GM21447 (cell line): ENCODE measurements around the gene NAA20.

Source experiments
- ATAC-seq: cut with Tn5 transposase; IDR thresholded peaks from one replicate; pipeline ENCODE4 v1.9.1; 2021; ENCODE audit not compliant: unreplicated experiment

NAA20 gene

GRCh38 chr20:20018366-20018765 lies 1.2 kb downstream of the NAA20 start:
- ATAC-seq, result no peak

- ATAC-seq, result no peak
Observed at GRCh38 chr20:20019123-20019522, 2.0 kb downstream of the NAA20 start.

- ATAC-seq, result no peak
Observed at GRCh38 chr20:20020908-20021307, 3.7 kb downstream of the NAA20 start.

GRCh38 chr20:20021835-20022234 lies 4.7 kb downstream of the NAA20 start:
- ATAC-seq, result no peak

- peak; percentile 76 for ATAC-seq
Observed at GRCh38 chr20:20022498-20022897, 5.3 kb downstream of the NAA20 start.

DNA sequence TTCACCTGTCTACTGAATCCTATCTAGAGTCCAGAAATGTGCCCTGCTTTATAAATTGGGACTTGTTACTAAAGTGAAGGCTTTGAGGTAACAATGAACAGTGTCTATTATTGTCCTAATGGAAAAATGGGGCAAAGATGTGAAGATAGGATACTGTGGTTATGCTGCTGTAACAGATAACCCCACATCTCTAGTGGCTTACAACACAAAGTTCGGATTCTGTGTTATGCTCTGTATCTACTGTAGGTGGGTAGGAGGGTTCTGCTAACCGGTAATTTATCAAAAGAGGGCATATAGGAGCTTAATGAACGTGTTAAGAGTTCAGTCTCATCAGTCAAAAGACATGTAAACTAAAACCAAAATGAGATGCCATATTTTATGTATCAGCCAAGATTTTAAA lies 6.2 kb downstream of the NAA20 start:
- ATAC-seq, result no peak

DNA sequence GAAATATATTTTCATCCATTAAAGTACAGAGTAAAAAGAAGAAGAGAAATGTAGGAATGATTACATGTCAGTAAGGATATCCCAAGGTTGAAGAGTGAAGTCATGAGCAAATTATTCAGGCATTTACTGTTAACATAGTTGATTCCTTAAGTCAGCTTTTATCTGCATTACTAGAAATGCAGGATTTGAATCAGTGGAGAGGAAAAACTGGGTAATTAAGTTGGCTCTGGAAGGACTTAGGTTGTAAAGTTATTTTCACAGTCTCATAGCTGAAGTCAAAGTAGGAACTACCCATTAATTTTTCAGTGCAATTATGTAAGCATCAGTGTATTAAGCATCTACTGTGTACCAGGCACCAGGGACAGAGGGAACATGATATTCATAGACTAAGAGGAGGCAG lies 7.8 kb downstream of the NAA20 start:
- no peak for ATAC-seq

DNA sequence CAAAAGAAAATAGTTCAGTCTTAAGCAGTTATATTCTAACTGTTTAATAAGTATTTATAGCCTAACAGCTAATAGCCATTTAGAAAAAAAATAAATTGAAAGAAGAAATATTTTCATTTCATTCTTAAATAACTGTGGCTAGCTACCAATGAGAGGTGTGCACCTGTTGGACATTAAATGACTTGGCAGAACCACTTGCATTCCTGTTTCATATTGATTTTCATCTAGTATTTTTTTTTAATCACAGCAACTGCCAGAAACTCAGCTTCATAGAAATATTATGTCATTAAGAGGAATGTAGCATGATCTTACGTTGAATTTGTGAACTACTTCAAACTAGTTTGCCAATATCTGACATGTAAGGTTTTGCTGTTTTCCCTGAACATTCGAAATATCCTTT lies 10.1 kb downstream of the NAA20 start:
- no peak for ATAC-seq

DNA sequence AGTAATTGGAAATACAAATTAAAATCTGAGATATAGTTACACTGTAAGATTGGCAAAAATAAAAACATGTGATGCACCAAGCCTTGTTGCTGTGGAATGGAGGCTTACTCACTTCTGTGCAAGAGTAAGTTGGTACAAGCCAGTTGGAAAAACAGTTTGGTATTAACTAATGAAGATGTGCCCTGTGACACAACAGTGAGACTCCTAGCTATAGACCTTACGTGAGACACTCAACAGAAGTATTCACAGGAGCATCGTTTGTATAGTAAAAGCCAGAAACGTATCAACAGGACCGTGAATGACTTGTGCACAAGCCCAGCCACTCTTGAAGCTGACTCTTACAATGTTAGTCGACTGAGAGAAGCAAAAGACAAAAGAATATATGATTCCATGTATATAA lies 14.6 kb downstream of the NAA20 start:
- ATAC-seq, result no peak

GRCh38 chr20:20034486-20034885 lies 17.3 kb downstream of the NAA20 start:
- ATAC-seq, result no peak

- no peak for ATAC-seq
Observed at GRCh38 chr20:20036756-20037155, 19.6 kb downstream of the NAA20 start.

GRCh38 chr20:20037960-20038359 lies 20.8 kb downstream of the NAA20 start:
- ATAC-seq, result no peak

- no peak for ATAC-seq
Observed at GRCh38 chr20:20038586-20038985, 21.4 kb downstream of the NAA20 start.

- no peak for ATAC-seq
Observed at GRCh38 chr20:20039752-20040387, 22.7 kb downstream of the NAA20 start.

- peak; percentile 7 for ATAC-seq
Observed at GRCh38 chr20:20051767-20052073, 34.6 kb downstream of the NAA20 start.

DNA sequence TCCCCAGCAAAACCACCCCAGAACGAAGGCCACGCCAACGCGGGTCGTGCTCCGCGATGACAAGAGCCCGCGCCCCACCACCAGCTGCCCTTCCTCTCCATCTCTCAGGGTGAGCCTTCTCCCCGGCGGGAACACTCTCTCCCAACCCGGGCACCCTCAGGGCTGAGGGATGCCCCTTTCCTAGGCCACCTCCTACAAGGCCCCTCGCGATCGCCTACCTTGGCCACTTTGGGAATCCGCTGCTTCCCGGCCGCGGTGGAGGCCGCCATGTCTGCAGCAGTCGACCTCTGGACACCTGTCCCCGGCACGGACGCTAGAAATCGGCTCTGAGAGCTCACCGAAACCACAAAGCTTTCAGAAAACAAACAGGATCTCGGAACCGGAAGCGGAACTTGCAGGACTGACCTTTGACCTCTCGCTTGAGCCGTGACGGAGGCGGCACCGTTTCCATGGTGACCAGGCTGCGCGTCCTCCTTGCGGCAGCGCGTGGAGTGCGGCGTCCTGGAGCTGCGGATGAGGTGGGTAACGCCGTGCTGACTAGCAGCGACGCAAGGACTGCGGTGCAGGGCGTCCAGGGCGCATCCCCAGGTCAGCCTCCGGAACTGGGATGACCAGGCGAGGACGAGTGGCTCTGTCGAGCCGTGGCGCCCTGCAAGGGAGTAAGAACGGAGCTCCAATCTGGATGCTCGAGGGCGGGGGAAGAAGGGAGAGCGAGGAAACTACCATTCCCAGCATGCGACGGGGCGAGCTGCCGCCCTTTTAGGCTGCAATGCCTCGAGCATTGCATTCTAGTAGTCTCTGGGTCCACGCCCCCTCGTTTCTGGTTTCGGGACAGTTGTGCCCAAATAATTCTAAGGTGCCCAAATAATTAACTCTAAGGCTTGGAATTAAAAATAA lies 35.2 kb downstream of the NAA20 start, which contains the start of the genes CFAP61 and CRNKL1:
Gene CFAP61, plus strand, starts transcription at position 459 of the 897 bp plus-strand sequence. CDS start 4,122 bp downstream, outside the sequence.
Gene CRNKL1, minus strand, starts transcription at position 393 of the 897 bp plus-strand sequence. Its CDS starts 124 bp downstream, at position 269.
- peak; percentile 92 for ATAC-seq

GRCh38 chr20:20060234-20060998 lies 43.3 kb downstream of the NAA20 start:
- no peak for ATAC-seq

GRCh38 chr20:20063941-20064702 lies 47.0 kb downstream of the NAA20 start:
- no peak for ATAC-seq

DNA sequence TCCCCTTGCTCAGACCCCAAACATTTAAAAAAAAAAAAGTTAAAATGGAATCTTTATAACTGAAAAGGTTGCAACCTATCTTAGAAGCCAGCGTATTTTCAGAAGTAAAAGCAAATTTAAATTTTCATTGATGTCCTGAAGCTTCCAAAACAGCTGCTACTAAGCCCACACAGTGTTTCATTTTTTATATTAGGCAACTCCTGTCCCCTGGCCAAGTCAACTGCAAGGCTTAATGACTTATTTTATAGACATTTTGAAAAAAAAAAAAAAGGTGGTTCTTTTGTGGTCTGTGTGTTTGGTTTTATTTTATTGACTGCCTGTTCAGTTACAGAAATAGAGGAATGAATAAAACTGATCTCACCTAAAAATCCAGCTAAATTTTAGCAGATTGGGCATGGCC lies 48.2 kb downstream of the NAA20 start:
- no peak for ATAC-seq

- no peak for ATAC-seq
Observed at GRCh38 chr20:20070871-20071726, 53.9 kb downstream of the NAA20 start.
